Nephron (organoid): Measurements from ENCODE around the gene HOXD12.

Source experiments
- H3K27ac Mint-ChIP-seq, 3 experiments: 2 replicates each; pipeline ENCODE4 v1.8.0; 2020; ENCODE audit warnings: mixed read lengths in 3 of 3, mild to moderate bottlenecking in 2 of 3, moderate library complexity in 1 of 3
- H3K27me3 Mint-ChIP-seq: 2 replicates; pipeline ENCODE4 v1.8.0; 2021; ENCODE audit warnings: low read depth, mild to moderate bottlenecking, moderate library complexity, mixed read lengths
- H3K36me3 Mint-ChIP-seq: 2 replicates; pipeline ENCODE4 v1.8.0; 2020; ENCODE audit warnings: low read depth, mixed read lengths
- H3K4me1 Mint-ChIP-seq: 2 replicates; pipeline ENCODE4 v1.8.0; 2020; ENCODE audit warnings: mixed read lengths
- H3K4me3 Mint-ChIP-seq, 3 experiments: 2 replicates each; pipeline ENCODE4 v1.8.0; 2020; ENCODE audit warnings: mild to moderate bottlenecking in 3 of 3, mixed read lengths in 3 of 3, moderate library complexity in 2 of 3
- H3K9me3 Mint-ChIP-seq: 2 replicates; pipeline ENCODE4 v1.8.0; 2020; ENCODE audit warnings: mixed read lengths
- TF ChIP-seq, protein P1 (sequence below), 3 experiments: fragments of 200-600 bp; sonication (generic); IDR thresholded peaks; one replicate each; pipeline ENCODE4 v1.5.0; 2021; ENCODE audit warnings: antibody characterized with exemption in 3 of 3; ENCODE audit not compliant: unreplicated experiment in 3 of 3

HOXD12 gene

DNA sequence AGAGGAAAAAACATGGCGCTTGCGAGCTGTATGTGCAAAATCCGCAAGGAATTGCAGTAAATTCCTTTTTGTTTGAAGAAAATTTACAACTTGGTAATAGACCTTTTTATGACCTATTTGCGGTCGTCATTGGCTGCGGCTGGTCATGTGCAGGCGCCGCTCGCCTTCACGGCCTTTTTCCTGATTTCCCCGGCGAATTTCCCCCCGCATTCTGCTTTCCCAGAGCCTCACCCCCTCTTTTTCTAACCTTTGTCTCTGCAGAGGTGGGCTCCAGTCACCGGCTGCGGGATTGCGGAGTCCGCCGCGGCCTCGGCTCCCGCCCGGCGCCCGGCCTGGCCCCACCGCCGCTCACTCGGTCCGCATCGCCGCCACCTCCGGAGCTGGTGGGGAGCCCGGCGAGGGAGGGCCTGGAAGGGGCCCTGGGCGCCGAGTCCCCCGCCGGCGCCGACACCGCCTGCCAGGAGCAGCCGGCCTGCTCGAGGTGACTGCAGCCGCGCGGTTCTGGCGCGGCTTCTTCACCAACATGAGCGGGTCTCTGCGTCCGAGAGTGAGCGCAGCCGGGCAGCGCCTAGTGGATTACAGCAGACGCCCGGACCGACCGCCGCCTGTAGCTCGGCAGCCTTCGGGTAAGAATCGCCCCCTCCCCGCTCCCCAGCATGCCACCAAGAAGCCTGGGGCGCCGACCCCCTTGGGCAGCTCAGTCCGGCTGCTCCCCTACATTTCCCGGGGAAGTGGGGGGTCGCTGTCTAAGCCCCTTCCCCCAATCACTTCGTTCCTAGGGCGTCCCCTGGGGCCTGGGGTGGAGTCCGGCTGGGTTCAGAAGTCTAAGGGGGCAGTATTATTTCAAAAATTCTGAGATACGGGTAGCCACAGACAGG, 37.0 kb downstream of the HOXD12 start:
- H3K4me3 Mint-ChIP-seq = peak overlapping the region; percentile 89 to 97 (median 97)
- H3K9me3 Mint-ChIP-seq = no peaks in the 10 kb centered on the region
- H3K36me3 Mint-ChIP-seq = peaks cover 31% of the 10 kb centered on the region
- H3K4me1 Mint-ChIP-seq = peaks cover 52% of the 10 kb centered on the region
- H3K27ac Mint-ChIP-seq = peak overlapping the region; percentile 99 to 100 (median 99)
- H3K27me3 Mint-ChIP-seq = peaks cover 3% of the 10 kb centered on the region
- TF ChIP-seq, protein P1, sequence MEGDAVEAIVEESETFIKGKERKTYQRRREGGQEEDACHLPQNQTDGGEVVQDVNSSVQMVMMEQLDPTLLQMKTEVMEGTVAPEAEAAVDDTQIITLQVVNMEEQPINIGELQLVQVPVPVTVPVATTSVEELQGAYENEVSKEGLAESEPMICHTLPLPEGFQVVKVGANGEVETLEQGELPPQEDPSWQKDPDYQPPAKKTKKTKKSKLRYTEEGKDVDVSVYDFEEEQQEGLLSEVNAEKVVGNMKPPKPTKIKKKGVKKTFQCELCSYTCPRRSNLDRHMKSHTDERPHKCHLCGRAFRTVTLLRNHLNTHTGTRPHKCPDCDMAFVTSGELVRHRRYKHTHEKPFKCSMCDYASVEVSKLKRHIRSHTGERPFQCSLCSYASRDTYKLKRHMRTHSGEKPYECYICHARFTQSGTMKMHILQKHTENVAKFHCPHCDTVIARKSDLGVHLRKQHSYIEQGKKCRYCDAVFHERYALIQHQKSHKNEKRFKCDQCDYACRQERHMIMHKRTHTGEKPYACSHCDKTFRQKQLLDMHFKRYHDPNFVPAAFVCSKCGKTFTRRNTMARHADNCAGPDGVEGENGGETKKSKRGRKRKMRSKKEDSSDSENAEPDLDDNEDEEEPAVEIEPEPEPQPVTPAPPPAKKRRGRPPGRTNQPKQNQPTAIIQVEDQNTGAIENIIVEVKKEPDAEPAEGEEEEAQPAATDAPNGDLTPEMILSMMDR (IDR thresholded peaks at IDR 0.05; ENCODE audit: unreplicated experiment in 3 of 3) = no peak

DNA sequence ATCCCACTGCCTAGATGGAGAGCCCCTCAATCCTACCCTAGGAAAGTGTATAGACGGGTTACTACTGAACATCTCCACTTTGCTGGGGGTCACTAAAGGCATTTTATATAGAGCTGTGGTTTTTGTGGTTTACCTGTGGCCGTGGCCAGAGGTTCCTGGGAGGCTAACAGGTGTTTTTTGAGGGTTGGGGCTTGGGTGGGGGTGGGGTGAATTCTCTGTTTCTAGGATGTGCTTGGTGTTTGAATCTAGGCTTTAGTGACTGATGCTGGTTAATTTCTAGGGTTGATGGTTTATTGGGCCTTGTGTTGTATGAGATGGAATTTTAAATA, 37.6 kb downstream of the HOXD12 start:
- TF ChIP-seq, protein P1 (IDR thresholded peaks at IDR 0.05; ENCODE audit: unreplicated experiment in 3 of 3) = no peak
- no peaks in the 10 kb centered on the region for H3K9me3 Mint-ChIP-seq
- peaks cover 2% of the 10 kb centered on the region for H3K27me3 Mint-ChIP-seq
- H3K36me3 Mint-ChIP-seq = peaks cover 30% of the 10 kb centered on the region
- peak overlapping the region; percentile 88 to 97 (median 89) for H3K4me3 Mint-ChIP-seq
- peaks cover 56% of the 10 kb centered on the region for H3K4me1 Mint-ChIP-seq
- peak overlapping the region; percentile 94 to 99 (median 99) for H3K27ac Mint-ChIP-seq

DNA sequence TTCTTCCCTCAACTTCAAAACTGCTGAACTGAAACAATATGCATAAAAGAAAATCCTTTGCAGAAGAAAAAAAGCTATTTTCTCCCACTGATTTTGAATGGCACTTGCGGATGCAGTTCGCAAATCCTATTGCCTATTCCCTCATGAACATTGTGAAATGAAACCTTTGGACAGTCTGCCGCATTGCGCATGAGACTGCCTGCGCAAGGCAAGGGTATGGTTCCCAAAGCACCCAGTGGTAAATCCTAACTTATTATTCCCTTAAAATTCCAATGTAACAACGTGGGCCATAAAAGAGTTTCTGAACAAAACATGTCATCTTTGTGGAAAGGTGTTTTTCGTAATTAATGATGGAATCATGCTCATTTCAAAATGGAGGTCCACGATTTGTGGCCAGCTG, 38.3 kb downstream of the HOXD12 start:
- no peaks in the 10 kb centered on the region for H3K9me3 Mint-ChIP-seq
- H3K4me3 Mint-ChIP-seq = peak overlapping the region; percentile 88 to 97 (median 89)
- TF ChIP-seq, protein P1 (IDR thresholded peaks at IDR 0.05; ENCODE audit: unreplicated experiment in 3 of 3) = no peak
- H3K27me3 Mint-ChIP-seq = no peaks in the 10 kb centered on the region
- H3K4me1 Mint-ChIP-seq = peaks cover 54% of the 10 kb centered on the region
- H3K36me3 Mint-ChIP-seq = peaks cover 26% of the 10 kb centered on the region
- H3K27ac Mint-ChIP-seq = peak overlapping the region; percentile 94 to 99 (median 99)

DNA sequence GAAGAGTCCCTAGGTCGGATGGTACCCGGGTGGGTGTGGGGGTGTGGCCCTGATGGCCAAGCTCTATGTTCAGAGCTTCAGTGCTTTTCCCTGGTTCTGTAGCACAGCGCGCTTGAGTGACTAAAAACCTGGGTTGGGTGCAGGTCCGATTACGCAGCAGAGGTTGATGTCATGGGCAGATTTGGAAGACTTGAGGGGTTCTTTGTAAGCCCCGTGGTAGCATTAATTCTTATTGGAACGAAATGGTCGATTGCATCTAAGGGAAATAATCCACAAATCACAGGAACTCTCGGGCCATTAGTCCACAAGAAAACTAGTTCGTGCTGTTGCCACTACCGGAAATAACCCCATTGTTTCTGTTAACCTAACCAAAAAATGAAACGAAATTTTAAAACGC, 38.9 kb downstream of the HOXD12 start:
- H3K27me3 Mint-ChIP-seq = no peaks in the 10 kb centered on the region
- H3K4me1 Mint-ChIP-seq = peaks cover 55% of the 10 kb centered on the region

DNA sequence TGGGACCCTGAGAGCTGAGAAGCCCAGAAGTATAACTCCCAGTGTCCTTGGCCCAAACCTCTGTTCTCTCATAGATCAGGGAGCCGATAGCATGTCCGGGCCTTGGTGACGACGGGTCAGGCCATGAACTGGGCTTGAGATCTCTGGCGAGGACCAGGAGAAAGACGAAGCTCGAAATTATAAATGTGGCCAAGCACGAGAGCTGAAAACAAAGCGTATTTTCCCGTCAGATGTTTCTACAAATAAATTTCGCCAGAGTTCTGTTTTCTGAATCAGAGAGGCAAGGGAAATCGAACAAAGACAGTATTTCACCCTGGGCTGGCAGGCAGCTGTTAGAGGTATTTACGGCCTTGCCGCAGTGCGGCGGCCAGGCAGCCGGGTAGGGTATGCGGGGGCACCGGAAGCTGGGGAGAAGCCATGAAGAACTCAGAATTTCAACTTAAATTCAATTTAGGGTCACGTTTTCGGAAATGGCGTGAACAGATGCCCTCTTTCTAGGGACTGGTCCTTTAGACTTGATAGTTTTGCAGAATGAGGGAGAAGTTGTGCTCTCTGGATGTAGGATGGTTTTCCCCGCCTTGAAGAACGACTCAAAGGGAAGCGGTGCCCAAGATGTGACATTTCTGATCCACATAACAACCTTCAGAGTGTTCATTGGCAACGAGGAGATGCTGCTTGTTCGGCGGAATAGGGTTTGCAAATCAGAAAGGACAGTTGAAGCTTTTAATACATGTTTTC, 39.5 kb downstream of the HOXD12 start:
- TF ChIP-seq, protein P1 (IDR thresholded peaks at IDR 0.05; ENCODE audit: unreplicated experiment in 3 of 3) = no peak
- H3K4me3 Mint-ChIP-seq = peak overlapping the region; percentile 88 to 97 (median 89)
- H3K9me3 Mint-ChIP-seq = no peaks in the 10 kb centered on the region
- H3K36me3 Mint-ChIP-seq = peaks cover 27% of the 10 kb centered on the region
- peak overlapping the region; percentile 94 to 99 (median 99) for H3K27ac Mint-ChIP-seq
- H3K4me1 Mint-ChIP-seq = peaks cover 55% of the 10 kb centered on the region
- H3K27me3 Mint-ChIP-seq = no peaks in the 10 kb centered on the region

More for the DNA sequence above, 38.9 kb downstream of the HOXD12 start:
- peak overlapping the region; percentile 88 to 97 (median 89) for H3K4me3 Mint-ChIP-seq
- TF ChIP-seq, protein P1 (IDR thresholded peaks at IDR 0.05; ENCODE audit: unreplicated experiment in 3 of 3) = no peak
- peak overlapping the region; percentile 94 to 99 (median 99) for H3K27ac Mint-ChIP-seq
- H3K9me3 Mint-ChIP-seq = no peaks in the 10 kb centered on the region
- H3K36me3 Mint-ChIP-seq = peaks cover 26% of the 10 kb centered on the region
